Right atrium auricular region (tissue), 2 donors: ENCODE results near the gene FAAH2. TPM values are rescaled to one million over a fixed set of nuclear protein-coding genes. Genes with fewer than 3 reads are reported as not detected.
"Not testable (repeated sequence)": the region's sequence is repeated elsewhere in the genome, so short reads cannot be mapped to it uniquely, and the experiment has no call there.

ENCODE experiments used
- DNase-seq: peaks from one replicate; pipeline ENCODE4 v3.0.0-alpha.2; 2019; ENCODE audit warnings: low spot score
- H3K27ac ChIP-seq, 2 donors: fragments of 200-600 bp; sonication (generic); 1 replicate in 1 of 2; 2 replicates in 1 of 2; pipeline ENCODE4 v1.5.1; 2016 to 2019
- H3K27me3 ChIP-seq, 2 donors: fragments of 200-600 bp; sonication (generic); one replicate each; pipeline versions ENCODE4 v1.5.1 to v1.6.0; 2017 to 2019
- H3K36me3 ChIP-seq: fragments of 200-600 bp; sonication (generic); one replicate; pipeline ENCODE4 v1.5.1; 2016
- H3K4me1 ChIP-seq, 2 donors: fragments of 200-600 bp; sonication (generic); one replicate each; pipeline versions ENCODE4 v1.5.1 to v1.6.0; 2017 to 2019
- H3K4me3 ChIP-seq, 2 donors: fragments of 200-600 bp; sonication (generic); 1 replicate in 1 of 2; 2 replicates in 1 of 2; pipeline ENCODE4 v1.5.1; 2017 to 2019; ENCODE audit warnings: mild to moderate bottlenecking in 1 of 2, moderate library complexity in 1 of 2
- H3K9me3 ChIP-seq, 2 donors: fragments of 200-600 bp; sonication (generic); one replicate each; pipeline ENCODE4 v1.5.1; 2019
- total RNA-seq, 2 donors: library from RNA; depleted of rRNA; stranded (reverse); fragments of >200 nt; gene quantifications; one replicate each; pipeline ENCODE4 v1.1.0, GENCODE V29; 2016
- TF ChIP-seq, protein P1 (sequence below), 2 donors: fragments of 200-600 bp; sonication (generic); IDR thresholded peaks; one replicate each; pipeline ENCODE4 v1.5.1; 2019; ENCODE audit warnings: antibody characterized with exemption in 2 of 2

The FAAH2 gene
- total RNA-seq, 2 donors from 2014 or later: 0.44 to 1.5 TPM

DNA sequence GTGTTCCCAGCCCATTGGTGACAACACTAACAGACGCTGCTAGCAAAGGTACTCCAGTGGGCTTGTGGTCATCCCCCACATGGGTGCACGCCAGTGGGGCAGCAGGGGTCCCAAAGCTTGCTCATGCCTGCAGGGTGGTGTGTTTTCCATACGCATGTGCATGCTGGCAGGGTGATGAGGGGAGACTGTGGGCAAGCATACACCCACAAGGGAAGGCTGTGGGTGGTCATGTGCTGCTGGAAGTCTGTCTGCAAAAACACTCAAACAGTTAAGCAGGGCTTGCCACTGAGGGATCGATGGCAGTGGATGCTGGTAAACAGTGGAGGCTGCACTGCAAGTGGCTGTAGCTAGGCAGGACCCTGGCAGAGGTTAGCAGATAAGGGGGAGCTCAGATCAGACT lies 79.9 kb downstream of the FAAH2 start:
- TF ChIP-seq, protein P1, sequence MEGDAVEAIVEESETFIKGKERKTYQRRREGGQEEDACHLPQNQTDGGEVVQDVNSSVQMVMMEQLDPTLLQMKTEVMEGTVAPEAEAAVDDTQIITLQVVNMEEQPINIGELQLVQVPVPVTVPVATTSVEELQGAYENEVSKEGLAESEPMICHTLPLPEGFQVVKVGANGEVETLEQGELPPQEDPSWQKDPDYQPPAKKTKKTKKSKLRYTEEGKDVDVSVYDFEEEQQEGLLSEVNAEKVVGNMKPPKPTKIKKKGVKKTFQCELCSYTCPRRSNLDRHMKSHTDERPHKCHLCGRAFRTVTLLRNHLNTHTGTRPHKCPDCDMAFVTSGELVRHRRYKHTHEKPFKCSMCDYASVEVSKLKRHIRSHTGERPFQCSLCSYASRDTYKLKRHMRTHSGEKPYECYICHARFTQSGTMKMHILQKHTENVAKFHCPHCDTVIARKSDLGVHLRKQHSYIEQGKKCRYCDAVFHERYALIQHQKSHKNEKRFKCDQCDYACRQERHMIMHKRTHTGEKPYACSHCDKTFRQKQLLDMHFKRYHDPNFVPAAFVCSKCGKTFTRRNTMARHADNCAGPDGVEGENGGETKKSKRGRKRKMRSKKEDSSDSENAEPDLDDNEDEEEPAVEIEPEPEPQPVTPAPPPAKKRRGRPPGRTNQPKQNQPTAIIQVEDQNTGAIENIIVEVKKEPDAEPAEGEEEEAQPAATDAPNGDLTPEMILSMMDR (IDR thresholded peaks at IDR 0.05): no peak
- Histone ChIP-seq H3K4me3 (no peak overlapping the region), H3K27me3 (no peaks in the 10 kb centered on the region), H3K9me3 (peaks cover 0 to 6% of the 10 kb centered on the region in 2 donors), H3K4me1 (no peaks in the 10 kb centered on the region), H3K27ac (no peak overlapping the region), H3K36me3 (no peaks in the 10 kb centered on the region)
- no peak for DNase-seq

DNA sequence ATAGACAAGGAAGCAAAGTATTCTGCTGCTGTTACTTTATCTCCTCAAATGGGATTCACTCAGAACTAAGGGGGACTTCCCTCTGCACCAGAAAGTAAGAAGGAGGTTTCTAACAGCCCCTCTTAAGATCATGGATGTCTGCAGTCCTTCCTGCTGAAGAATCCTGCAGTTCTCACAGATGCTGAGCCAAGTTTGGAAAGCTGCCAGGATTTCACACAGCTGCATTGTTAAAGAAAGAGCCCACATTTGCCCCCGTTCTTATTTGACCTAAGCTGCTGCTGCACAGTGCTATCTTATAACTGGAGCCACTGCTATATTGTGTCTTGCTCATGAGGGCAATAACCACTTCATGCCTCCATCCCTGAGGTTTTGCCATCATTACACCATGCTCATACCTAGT lies 81.1 kb downstream of the FAAH2 start:
- H3K27me3 ChIP-seq: no peaks in the 10 kb centered on the region
- no peaks in the 10 kb centered on the region for H3K36me3 ChIP-seq
- H3K9me3 ChIP-seq: no peaks in the 10 kb centered on the region
- DNase-seq: no peak
- no peaks in the 10 kb centered on the region for H3K4me1 ChIP-seq
- no peak overlapping the region for H3K27ac ChIP-seq
- TF ChIP-seq, protein P1 (IDR thresholded peaks at IDR 0.05): no peak
- H3K4me3 ChIP-seq: no peak overlapping the region

- H3K4me1 ChIP-seq: no peaks in the 10 kb centered on the region
- H3K27me3 ChIP-seq: no peaks in the 10 kb centered on the region
- H3K4me3 ChIP-seq: no peak overlapping the region
- TF ChIP-seq, protein P1 (IDR thresholded peaks at IDR 0.05): no peak
- no peaks in the 10 kb centered on the region for H3K36me3 ChIP-seq
- H3K27ac ChIP-seq: no peak overlapping the region
- no peak for DNase-seq
- no peaks in the 10 kb centered on the region for H3K9me3 ChIP-seq
Measured at GRCh38 chrX:57368158-57368557, 81.7 kb downstream of the FAAH2 start.

DNA sequence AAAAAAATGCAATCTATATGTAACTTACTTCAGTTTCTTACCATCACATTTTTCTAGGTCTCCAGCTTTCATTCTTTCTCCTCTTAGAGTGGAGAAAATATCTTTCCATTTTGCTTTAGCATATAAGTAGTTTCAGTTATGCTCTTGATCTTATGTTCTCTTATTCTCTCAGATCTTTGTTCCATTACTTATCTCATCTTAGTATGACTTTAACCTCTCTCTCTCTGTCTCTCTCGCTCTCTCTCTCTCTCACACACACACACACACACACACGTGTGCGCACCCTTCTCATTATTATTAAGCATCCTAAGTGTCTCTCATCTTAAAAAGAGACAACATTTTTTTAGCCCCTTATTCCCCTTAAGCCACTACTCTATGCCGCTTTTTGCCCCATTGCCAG lies 92.8 kb downstream of the FAAH2 start:
- H3K27me3 ChIP-seq: no peaks in the 10 kb centered on the region
- TF ChIP-seq, protein P1 (IDR thresholded peaks at IDR 0.05): no peak
- H3K9me3 ChIP-seq: no peaks in the 10 kb centered on the region
- no peak overlapping the region for H3K4me3 ChIP-seq
- no peaks in the 10 kb centered on the region for H3K4me1 ChIP-seq
- H3K27ac ChIP-seq: no peak overlapping the region
- no peak for DNase-seq
- H3K36me3 ChIP-seq: no peaks in the 10 kb centered on the region

GRCh38 chrX:57380026-57380796 lies 93.7 kb downstream of the FAAH2 start:
- Histone ChIP-seq H3K9me3 (no peaks in the 10 kb centered on the region), H3K4me1 (no peaks in the 10 kb centered on the region), H3K27me3 (no peaks in the 10 kb centered on the region), H3K4me3 (no peak overlapping the region), H3K27ac (no peak overlapping the region), H3K36me3 (no peaks in the 10 kb centered on the region)
- TF ChIP-seq, protein P1 (IDR thresholded peaks at IDR 0.05): no peak
- no peak for DNase-seq

DNA sequence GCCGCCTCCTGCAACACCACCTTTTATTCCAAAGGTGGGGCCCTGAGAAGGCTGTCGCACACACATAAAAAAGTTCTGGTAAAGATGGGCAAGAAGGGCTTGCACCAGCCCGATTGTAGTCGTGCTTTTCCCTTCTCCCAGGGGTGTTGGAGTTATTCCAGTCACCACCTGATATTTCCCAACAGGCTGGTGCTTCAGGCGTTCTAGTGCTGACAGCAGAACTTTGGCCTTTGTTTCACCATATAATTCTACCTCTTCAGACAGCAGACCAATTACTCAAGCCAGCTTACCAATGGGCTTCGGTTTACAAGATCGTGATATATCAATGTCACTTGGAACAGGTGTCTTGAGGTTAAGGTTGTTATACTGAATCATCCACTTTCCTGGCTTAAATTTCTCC lies 107.7 kb downstream of the FAAH2 start:
- H3K9me3 ChIP-seq: not testable (repeated sequence)

DNA sequence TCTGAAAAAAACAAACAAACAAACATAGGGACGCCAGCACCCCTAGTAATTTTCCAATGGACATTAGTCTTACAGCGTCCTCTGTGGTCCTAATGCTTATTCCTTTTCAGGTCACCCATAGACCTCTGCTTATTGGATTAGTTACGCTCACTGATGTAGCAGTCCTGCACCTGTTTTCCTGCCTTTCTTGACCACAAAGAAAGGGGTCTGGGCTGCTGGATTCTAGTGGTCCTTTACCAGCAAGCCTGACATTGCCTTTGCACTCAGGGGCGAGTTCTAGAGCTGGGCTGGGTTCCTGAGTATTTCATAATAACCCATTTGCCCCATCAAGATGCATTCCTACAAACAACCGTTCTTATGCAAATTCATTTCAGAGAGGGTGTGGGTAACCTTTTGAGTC lies 116.7 kb downstream of the FAAH2 start:
- H3K27ac ChIP-seq, H3K27me3 ChIP-seq, H3K36me3 ChIP-seq, H3K4me3 ChIP-seq, H3K4me1 ChIP-seq, DNase-seq: not testable (repeated sequence)
- H3K9me3 ChIP-seq: peaks cover 3 to 33% of the 10 kb centered on the region in 2 donors

More for the DNA sequence above, 107.7 kb downstream of the FAAH2 start:
- not testable (repeated sequence) for H3K36me3 ChIP-seq, H3K27me3 ChIP-seq, H3K27ac ChIP-seq, H3K4me3 ChIP-seq, H3K4me1 ChIP-seq, DNase-seq
